GM12874 (cell line): ENCODE measurements around the gene C1QB.

Experiments used
- TF ChIP-seq, protein P1 (sequence below): IDR thresholded peaks from 2 replicates; pipeline ENCODE4 v1.5.1; 2011; ENCODE audit warnings: low read depth, mild to moderate bottlenecking, control low read depth, low read length, moderate library complexity; ENCODE audit not compliant: insufficient read depth

Gene C1QB, protein sequence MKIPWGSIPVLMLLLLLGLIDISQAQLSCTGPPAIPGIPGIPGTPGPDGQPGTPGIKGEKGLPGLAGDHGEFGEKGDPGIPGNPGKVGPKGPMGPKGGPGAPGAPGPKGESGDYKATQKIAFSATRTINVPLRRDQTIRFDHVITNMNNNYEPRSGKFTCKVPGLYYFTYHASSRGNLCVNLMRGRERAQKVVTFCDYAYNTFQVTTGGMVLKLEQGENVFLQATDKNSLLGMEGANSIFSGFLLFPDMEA

DNA sequence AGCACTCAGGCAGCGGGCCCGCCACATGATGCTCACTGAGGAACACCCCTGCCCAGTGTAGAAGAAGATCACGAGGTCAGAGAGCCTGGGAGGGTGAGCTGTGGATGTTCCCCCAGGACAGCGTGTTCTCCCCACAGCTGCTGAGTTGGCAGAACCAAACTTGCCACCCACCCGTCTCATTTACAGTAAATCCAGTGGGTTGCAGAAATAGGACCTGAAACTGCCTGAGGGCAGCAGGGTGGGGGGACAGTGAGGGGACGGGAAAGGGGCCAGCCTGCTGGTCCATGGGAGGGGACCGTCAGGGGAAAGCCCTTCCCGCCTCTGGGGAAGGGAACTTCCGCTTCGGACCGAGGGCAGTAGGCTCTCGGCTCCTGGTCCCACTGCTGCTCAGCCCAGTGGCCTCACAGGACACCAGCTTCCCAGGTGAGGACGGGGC, at the start of gene C1QB:
Gene C1QB (plus strand): TSS at position 356 of the 436 bp plus-strand sequence. CDS start 6,227 bp downstream, outside the sequence.
- TF ChIP-seq, protein P1, sequence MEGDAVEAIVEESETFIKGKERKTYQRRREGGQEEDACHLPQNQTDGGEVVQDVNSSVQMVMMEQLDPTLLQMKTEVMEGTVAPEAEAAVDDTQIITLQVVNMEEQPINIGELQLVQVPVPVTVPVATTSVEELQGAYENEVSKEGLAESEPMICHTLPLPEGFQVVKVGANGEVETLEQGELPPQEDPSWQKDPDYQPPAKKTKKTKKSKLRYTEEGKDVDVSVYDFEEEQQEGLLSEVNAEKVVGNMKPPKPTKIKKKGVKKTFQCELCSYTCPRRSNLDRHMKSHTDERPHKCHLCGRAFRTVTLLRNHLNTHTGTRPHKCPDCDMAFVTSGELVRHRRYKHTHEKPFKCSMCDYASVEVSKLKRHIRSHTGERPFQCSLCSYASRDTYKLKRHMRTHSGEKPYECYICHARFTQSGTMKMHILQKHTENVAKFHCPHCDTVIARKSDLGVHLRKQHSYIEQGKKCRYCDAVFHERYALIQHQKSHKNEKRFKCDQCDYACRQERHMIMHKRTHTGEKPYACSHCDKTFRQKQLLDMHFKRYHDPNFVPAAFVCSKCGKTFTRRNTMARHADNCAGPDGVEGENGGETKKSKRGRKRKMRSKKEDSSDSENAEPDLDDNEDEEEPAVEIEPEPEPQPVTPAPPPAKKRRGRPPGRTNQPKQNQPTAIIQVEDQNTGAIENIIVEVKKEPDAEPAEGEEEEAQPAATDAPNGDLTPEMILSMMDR, result no peak

DNA sequence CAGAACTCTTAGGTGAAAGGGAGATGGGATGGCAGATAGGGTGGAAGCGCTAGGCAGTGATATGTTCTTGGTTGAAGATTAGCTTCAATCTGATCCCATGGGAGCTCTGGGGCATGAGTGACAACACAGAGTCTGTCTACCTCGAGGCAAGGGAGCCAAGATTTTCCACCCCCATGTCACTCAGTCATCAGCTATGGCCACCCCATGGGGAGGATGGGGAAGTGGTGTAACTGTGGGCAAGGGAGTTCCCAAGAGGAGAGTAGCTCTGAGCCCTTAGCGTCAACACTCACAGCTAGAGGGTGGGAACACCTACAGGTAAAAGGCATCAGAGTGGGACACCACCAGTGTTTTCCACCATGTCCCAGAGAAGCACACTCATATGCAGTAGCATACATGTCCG, 46.9 kb upstream of the C1QB start:
- TF ChIP-seq, protein P1, result no peak

DNA sequence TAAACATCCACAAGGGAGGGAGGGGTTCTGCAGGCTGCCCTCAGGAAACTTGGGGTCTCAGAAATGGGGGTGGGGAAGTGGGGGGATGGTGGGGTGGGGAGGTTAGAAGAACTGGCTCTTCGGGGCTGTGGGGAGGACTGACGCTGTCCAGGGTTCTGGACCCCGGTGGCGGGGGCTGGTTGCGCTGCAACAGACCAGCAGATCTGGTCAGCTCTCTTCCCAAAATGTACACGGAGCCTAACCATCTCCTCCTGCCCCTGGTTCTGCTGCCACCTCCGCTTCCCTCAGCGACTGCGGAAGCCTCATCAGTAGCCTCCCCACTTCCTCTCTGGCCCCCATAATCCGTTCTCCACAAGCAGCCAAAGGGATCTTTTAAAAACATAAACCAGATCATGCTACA, 45.9 kb upstream of the C1QB start:
- TF ChIP-seq, protein P1, result no peak

DNA sequence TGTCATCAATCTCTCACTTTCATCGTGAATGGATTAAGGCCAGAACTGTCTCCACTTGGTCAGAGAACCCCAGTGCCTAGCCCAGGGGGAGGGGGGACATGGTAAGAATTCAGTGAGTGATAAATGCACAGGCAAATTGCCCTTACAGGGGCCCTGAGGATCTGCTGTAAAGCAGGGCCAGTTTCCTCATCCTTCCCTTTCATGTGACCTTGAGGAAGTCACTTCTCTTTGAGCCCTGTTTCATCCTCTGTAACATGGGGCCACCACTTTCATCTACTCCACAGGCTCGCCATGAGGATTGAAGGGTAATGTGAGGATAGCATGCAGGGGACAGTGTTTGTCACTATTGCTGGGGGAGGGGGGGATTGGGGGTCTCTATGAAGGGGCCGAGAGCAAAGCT, 44.7 kb upstream of the C1QB start:
- TF ChIP-seq, protein P1, result no peak

DNA sequence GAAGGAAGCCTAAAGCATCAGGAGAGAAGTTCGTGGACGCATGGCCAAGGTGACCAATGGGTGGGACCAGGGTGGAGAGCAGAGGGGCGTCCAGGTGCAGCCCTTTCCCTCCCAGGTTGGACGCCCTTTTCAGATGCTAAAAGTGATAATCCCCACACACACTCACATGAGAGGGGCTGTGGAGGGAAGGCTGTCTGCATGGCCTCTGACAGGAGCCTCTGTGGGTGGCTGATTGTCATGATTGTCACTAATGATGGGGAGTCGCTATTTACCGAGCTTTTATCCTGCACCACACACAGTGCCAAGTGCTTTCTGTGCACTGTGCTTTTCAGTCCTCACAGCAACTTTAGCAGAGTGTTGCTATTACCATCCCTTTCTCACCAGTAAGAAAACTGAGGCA, 43.7 kb upstream of the C1QB start:
- TF ChIP-seq, protein P1, result no peak

DNA sequence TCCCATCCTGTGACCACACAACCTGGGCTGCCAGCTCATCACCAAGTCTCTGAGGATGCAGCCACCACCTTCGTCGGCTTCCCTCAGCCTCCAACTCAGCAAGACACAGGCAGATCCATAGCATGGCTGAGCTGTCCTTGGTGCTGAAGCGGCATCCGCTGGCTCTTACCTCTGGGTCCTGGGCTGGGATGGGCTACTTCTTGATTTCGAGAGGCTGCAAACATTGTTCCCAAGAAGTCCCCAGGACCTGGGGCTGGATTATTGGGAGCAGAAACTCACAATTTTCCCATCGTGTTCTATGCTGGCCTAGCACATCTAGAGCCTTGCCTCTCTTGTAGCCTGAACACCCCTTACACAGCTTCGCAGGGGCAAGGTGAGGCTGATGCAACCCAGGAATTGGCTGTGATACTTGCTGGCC, 41.5 kb upstream of the C1QB start:
- TF ChIP-seq, protein P1, result no peak

DNA sequence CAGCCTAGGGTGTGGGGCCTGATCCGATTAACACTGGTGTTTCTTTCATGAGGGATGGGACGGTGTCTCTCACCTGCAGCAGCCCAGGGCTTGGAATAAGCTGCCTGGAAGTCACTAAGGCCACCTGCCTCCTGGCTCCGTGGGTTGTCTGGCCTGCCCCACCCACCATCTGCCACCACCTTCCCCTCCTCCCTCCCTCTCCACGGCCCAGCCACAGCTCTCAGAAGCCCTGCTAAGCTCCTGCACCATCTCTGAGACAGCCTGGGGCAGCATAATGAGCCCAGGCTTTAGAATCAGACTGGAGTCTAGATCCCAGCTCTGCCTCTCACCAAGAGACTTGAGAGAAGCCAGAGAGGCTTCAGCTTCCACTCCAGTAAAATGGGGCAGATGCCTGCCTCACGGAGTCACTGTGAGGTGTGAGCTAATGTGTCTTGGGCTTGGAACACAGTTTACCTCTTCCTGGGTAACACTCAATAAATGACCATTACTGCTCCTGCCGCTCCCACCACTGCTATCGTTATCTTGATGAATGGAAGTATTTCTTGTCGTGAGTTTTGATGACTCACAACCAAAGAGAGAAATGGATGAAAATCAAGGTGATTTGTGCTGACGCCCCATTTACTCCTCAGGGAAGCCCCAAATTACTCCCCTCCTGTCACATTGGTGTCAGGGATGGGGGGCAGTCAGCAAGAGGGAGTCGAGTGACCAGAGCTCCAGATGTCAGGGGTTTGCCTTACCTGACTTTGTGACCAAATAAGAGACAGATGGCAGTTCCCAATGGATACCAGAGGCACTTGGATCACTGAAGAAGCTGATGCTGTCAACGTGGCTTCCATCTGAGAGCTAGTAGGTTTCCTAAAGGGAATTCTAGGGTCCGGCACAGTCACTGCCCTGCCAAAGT, 40.1 kb upstream of the C1QB start:
- TF ChIP-seq, protein P1, result no peak
